SHP77 (cell line): Measurements from ENCODE around the gene GPR158.

Source experiments
- DNase-seq, 2 experiments: peaks; one replicate each; lab custom pipeline; 2025; lab: John Stamatoyannopoulos, UW

GPR158 gene

DNA sequence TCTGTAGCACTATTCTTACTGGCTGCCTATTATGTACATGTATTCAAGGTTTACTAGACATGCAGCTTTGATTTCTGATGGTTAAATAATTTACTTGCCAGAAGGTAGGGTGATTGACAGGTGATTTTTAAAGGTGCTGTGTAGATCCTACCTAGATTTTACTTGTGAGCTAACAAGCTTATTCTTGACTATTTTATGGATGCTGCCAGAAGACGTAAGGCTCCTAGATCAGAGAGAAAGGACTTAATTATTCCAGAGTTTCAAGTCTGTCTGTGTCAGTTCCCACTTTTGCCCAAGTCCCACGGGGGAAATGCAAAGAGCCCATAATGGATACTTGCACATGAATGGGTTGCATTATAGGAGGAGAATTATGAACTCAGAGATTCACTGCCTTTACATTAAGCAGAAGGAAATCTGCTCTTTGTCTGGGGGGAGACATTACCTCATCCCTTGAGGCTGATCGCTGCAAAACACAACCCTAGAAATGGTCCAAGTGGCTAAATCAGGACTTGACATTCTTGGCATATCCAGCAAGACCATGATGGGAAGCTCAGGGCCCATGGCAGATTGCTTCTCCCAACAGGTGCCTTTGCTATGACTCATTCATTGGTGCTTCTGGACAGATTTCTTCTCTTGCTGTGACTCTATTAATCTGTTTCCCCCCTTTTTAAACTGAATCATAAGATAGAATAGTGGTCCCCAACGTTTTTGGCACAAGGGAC, 32.1 kb downstream of the GPR158 start:
- no peak for DNase-seq

GRCh38 chr10:25209618-25210017, 34.8 kb downstream of the GPR158 start:
- no peak for DNase-seq

- no peak for DNase-seq
These were observed 35.5 kb downstream of the GPR158 start for GRCh38 chr10:25210265-25210664.

- DNase-seq: no peak
These were observed 45.4 kb downstream of the GPR158 start for GRCh38 chr10:25220156-25220555.

DNA sequence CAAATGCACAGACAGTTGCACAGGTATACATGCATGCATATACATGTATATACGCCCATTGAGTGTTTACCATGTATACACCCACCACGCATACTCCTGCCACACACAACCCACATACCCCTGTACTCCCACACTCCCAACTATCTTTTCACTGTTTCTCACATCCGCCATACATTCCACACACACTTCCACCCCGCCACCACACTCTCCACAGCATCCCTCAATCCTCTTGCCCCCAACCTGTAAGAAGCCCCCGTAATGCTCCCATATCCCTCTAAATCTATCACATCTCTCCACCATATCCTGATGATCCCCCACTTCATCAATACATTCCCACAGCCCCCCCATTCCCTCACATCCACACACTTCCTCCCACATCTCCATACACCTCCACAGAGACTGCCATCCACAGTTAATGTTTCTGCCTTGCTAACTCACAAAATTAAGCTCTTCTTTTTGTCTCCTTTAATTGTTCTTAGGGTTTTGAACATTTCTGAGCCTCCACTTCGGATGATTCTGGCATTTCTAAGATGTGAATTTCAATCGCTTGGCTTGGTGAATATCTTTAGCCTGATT, 47.4 kb downstream of the GPR158 start:
- no peak for DNase-seq

- DNase-seq: peak; percentile 7 to 27
These were observed 52.2 kb downstream of the GPR158 start for GRCh38 chr10:25226775-25227682.

DNA sequence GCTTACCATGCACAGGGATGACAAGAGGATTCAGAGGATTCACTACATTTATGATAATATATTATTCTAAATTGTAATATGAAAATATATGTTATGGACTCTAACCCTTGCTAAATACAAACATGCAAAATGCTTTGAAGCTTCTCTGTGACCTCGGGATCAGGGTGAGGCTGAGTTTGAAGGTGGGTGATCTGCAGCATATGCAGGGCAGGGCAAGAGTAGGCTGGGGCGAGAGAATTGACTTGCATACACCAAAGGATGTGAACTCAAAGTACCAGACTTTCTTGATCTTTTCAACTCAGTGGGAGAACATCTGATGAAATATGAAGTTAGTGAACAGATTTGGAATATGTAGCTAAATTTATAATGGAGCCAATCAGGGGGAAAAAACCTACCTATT, 57.0 kb downstream of the GPR158 start:
- DNase-seq: no peak

DNA sequence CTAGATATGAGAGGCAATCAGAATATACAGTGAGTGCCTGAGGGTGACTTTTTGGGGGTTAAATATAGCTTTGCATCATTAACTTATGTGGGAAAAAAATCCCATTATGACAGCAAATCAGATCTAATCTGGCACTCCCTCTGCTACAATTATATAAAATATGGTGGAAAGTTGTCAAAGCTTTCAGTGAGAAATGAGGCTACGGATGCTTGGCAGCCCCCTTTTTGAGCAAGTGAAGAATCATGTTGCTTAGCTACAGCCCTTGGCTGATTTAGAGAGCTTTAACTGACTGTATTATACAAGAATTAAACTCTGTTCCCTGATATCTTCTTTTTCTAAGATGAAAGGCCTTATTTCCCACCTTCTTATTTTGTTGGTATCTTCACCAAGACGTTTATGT, 57.4 kb downstream of the GPR158 start:
- DNase-seq: no peak

- no peak for DNase-seq
These were observed 70.4 kb downstream of the GPR158 start for GRCh38 chr10:25245165-25245564.

GRCh38 chr10:25257646-25258045, 82.8 kb downstream of the GPR158 start:
- DNase-seq: no peak

DNA sequence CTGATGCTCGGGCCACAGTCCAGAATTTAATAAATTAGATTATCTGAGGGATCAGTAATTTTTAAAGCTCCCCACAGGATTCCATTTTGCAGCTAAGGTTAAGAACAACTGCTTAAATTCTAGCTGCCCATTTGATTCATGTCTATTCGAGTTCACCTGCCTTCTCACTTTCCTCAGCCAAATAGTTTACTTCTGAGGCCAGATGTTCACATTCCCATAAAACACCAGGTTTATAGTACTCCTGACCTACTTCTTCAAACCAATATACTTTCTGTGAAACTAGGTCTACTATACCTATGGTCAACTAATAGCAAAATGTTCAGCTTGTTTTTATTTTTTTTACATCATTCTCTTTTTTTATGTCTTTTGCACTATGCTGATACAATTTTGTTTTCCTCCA, 86.3 kb downstream of the GPR158 start:
- no peak for DNase-seq

DNA sequence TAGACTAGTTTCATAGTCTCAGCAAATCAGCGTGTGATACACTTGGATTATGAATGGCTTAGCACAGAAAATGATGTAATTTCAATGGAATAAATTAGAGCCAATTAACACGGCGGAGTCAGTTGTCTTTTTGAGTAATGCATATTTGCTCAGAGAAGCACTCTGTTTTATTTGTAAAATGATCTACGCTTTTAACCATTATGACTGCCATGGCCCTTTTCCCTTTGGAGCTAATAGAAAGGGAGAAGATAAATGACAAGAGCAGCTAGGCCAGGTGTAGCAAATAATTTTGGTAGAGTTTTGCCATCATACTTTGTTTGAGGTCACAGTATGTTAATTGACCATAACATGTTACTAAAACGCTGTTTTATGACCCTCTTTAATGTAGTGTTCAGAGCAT, 86.8 kb downstream of the GPR158 start:
- DNase-seq: peak; percentile 74 to 82

DNA sequence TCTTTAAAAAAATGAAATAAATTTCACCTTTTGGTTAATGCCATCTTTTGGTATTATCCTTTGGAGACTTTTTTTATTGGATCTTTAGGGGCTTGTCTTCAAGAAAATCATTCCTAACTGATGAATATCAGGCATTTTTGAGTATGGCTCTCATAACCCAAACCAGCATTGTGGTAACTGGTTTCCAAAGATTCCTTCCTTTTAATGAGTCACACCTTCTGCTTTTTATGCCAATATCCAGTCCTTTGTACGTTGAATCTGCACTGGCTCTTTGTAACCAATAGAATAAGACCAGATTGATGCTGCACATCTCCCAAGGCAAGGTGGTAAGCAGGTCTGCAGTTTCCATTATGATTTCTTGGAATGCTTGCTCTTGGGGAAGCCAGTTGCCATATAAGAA, 89.1 kb downstream of the GPR158 start:
- no peak for DNase-seq

DNA sequence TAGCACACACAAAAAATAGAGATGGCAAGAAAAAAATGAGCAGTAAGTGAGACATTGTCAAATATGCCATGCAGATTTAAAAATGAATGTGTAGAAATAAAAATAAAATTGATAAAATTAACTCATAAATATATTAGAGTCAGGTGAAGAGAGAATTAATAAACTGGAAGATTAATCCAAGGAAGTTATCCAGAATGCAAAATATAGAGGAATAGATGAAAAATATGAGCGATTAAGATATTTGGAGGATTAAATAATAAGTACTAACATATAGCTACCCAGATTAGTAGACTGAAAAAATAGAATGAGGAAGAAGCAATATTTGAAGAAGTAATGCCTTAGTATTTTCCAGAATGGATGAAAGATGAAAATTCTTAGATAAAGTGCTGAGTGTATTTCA, 103.4 kb downstream of the GPR158 start:
- DNase-seq: no peak

DNA sequence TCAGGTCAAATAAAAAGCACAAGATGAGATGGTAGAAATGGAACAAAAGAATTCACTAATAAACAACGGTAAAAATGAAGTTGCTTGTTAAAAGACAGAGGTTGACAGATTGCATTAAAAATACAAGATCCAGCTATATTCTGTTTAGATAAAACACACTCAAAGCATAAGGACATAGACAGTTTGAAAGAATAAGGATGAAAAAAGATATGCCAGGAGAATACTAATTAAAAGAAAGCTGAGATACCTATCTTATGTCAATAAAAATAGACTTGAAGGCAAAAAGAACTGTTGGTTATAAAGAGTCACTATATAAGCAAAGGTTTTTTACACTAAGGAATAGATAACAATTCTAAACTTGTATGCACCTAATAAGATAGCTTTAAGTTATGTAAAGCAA, 105.3 kb downstream of the GPR158 start:
- no peak for DNase-seq

GRCh38 chr10:25280573-25280972, 105.8 kb downstream of the GPR158 start:
- no peak for DNase-seq

- no peak for DNase-seq
These were observed 111.0 kb downstream of the GPR158 start for GRCh38 chr10:25285809-25286208.

GRCh38 chr10:25288181-25288580, 113.4 kb downstream of the GPR158 start:
- DNase-seq: no peak

DNA sequence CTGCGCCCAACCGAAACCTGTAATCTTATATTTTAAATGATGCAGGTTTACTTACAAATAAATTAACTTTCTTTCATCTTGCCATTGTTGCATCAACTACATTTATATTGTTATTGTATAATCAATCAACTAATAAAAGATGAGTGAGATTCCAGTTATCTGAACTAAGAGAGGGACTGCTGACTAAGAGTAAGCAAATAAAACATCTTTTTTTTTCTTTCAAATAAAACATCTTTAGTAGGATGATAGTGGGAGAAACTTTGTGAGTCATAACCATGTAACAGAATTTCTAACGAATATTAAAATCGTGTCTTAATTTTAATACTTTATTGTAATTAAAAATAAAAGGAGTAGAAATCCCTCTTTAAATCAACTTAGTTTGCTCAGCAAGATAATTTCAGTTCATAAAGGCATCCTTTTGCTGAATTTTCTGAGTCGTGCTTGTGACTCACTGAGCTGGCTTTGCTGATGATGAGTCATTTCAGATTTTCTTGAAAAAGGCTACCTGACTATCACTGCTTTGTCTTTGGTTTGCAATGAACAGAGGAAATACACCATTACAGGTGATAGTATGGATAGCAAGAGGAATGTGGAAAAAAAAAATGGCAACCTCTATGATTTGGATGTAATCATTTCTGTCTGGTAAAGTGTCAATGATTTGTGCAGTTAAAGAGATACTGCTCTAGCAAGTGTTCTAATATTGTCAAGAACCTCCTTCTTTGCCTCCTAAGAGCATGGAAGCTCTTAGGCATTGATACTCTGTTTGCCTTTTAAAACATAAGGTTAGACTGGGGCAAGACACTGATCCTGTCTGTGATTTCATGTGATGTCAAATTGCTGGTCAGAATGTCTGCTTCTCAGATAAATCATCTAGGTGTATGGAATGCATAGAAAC, 119.5 kb downstream of the GPR158 start:
- no peak for DNase-seq

DNA sequence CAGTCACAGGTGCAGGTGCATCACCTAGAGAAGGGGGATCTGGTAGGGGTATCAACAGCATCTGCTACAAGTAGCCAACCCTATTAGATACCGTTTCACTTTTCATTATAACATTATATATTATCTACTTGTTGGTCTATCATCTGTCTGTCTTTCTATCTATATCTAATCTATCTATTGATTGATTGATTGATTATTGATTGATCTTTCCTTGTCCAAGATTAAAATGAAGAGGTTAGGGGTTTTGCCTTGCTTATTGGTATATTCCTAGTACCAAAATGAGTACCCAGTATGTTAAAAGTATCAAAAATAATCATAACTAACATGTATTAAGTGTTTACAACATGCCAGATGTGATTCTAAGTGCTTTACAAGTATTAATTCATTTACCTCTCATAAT, 121.5 kb downstream of the GPR158 start:
- DNase-seq: no peak

DNA sequence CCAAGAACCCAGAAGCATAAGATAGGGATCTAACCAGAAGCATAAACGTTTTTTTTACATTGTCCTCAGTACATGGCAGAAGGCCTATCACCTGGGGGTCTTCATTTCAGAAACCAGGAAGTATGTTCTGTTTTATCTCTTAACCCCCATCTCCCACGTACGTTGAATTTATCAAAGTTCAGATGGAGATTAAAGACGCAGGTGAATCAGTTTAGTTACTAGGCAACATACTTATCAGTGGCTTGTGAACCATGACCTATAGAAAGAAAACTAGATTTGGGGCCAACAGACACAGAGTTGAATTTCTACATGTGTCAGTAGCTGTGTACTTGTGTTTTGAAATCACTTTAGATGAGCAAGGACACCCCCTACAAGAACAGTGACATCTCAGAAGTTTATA, 122.7 kb downstream of the GPR158 start:
- DNase-seq: no peak

DNA sequence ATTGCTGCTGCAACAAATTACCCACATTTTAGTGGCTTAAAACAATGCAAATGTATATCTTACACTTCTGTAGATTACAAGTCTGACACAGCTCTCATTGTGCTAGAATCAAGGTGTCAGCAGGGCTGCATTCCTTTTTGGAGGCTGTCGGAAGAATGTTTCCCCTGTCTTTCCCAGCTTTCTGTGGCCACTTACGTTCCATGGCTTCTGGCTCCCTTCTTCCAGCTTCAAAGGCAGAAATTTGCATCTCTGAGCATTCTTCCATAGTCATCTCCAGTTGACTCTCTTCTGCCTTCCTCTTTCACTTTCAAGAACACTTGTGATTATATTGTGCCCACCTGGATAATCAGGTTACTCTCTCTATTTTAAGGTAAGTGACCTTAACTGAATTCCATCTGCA, 125.3 kb downstream of the GPR158 start:
- no peak for DNase-seq
